Effector memory CD8-positive, alpha-beta T cell (primary cell): ENCODE data around the gene NOTCH1.

Source experiments
- ATAC-seq: fragments of 150-1000 bp; cut with Tn5 transposase; replicated peaks from 2 replicates; pipeline ENCODE4 v1.10.0; 2021; ENCODE audit warnings: mild to moderate bottlenecking, moderate library complexity
- DNase-seq, 3 experiments: peaks; one replicate each; pipeline ENCODE4 v3.0.0; 2021
- H3K27ac Mint-ChIP-seq, 2 donors: one replicate each; pipeline ENCODE4 v1.8.0; 2022; ENCODE audit warnings: mild to moderate bottlenecking in 2 of 2, mixed read lengths in 2 of 2, moderate library complexity in 2 of 2
- H3K27me3 Mint-ChIP-seq, 2 donors: one replicate each; pipeline ENCODE4 v1.8.0; 2022; ENCODE audit warnings: mixed read lengths in 2 of 2
- H3K36me3 Mint-ChIP-seq: one replicate; pipeline ENCODE4 v1.8.0; 2022; ENCODE audit warnings: mild to moderate bottlenecking, moderate library complexity, mixed read lengths; ENCODE audit not compliant: insufficient read depth
- H3K4me1 Mint-ChIP-seq, 2 donors: one replicate each; pipeline ENCODE4 v1.8.0; 2022; ENCODE audit warnings: low read depth in 2 of 2, mixed read lengths in 2 of 2
- H3K4me3 Mint-ChIP-seq, 2 donors: one replicate each; pipeline ENCODE4 v1.8.0; 2022; ENCODE audit warnings: mild to moderate bottlenecking in 2 of 2, mixed read lengths in 2 of 2, moderate library complexity in 2 of 2
- H3K9me3 Mint-ChIP-seq, 2 donors: one replicate each; pipeline ENCODE4 v1.8.0; 2022; ENCODE audit warnings: mixed read lengths in 2 of 2

The NOTCH1 gene

GRCh38 chr9:136511670-136512592, 33.9 kb downstream of the NOTCH1 start:
- Mint-ChIP-seq H3K36me3 (peaks cover 37% of the 10 kb centered on the region), H3K4me1 (no peaks in the 10 kb centered on the region), H3K4me3 (no peak overlapping the region), H3K27me3 (no peaks in the 10 kb centered on the region), H3K27ac (no peak overlapping the region), H3K9me3 (no peaks in the 10 kb centered on the region)
- no peak for ATAC-seq
- no peak for DNase-seq

- no peak for DNase-seq
- no peaks in the 10 kb centered on the region for H3K4me1 Mint-ChIP-seq
- no peak for ATAC-seq
- H3K27ac Mint-ChIP-seq, result no peak overlapping the region
- no peaks in the 10 kb centered on the region for H3K9me3 Mint-ChIP-seq
- no peak overlapping the region for H3K4me3 Mint-ChIP-seq
- H3K36me3 Mint-ChIP-seq, result peaks cover 36% of the 10 kb centered on the region
- no peaks in the 10 kb centered on the region for H3K27me3 Mint-ChIP-seq
These were observed 34.6 kb downstream of the NOTCH1 start for GRCh38 chr9:136511144-136511669.

GRCh38 chr9:136510561-136510960, 35.3 kb downstream of the NOTCH1 start:
- Mint-ChIP-seq H3K36me3 (peaks cover 40% of the 10 kb centered on the region), H3K4me3 (no peak overlapping the region), H3K27me3 (no peaks in the 10 kb centered on the region), H3K4me1 (no peaks in the 10 kb centered on the region), H3K9me3 (no peaks in the 10 kb centered on the region), H3K27ac (no peak overlapping the region)
- DNase-seq (no peak), ATAC-seq (no peak)

GRCh38 chr9:136509549-136509948, 36.3 kb downstream of the NOTCH1 start:
- no peak overlapping the region for H3K4me3 Mint-ChIP-seq
- peaks cover 35% of the 10 kb centered on the region for H3K36me3 Mint-ChIP-seq
- no peaks in the 10 kb centered on the region for H3K27me3 Mint-ChIP-seq
- DNase-seq (no peak), ATAC-seq (no peak)
- no peaks in the 10 kb centered on the region for H3K4me1 Mint-ChIP-seq
- H3K9me3 Mint-ChIP-seq, result no peaks in the 10 kb centered on the region
- H3K27ac Mint-ChIP-seq, result no peak overlapping the region

GRCh38 chr9:136508729-136509500, 36.9 kb downstream of the NOTCH1 start:
- no peaks in the 10 kb centered on the region for H3K4me1 Mint-ChIP-seq
- DNase-seq, result no peak
- no peaks in the 10 kb centered on the region for H3K27me3 Mint-ChIP-seq
- no peak overlapping the region for H3K27ac Mint-ChIP-seq
- ATAC-seq, result no peak
- no peak overlapping the region for H3K4me3 Mint-ChIP-seq
- H3K36me3 Mint-ChIP-seq, result peaks cover 39% of the 10 kb centered on the region
- H3K9me3 Mint-ChIP-seq, result no peaks in the 10 kb centered on the region

GRCh38 chr9:136507992-136508375, 37.9 kb downstream of the NOTCH1 start:
- no peaks in the 10 kb centered on the region for H3K4me1 Mint-ChIP-seq
- H3K4me3 Mint-ChIP-seq, result no peak overlapping the region
- no peaks in the 10 kb centered on the region for H3K27me3 Mint-ChIP-seq
- no peaks in the 10 kb centered on the region for H3K9me3 Mint-ChIP-seq
- ATAC-seq (no peak), DNase-seq (no peak)
- H3K27ac Mint-ChIP-seq, result peak overlapping the region in 1 of 2 donors; percentile 19
- H3K36me3 Mint-ChIP-seq, result peaks cover 42% of the 10 kb centered on the region

GRCh38 chr9:136507221-136507991, 38.4 kb downstream of the NOTCH1 start:
- H3K9me3 Mint-ChIP-seq, result no peaks in the 10 kb centered on the region
- peaks cover 45% of the 10 kb centered on the region for H3K36me3 Mint-ChIP-seq
- no peaks in the 10 kb centered on the region for H3K27me3 Mint-ChIP-seq
- ATAC-seq, result no peak
- peak overlapping the region in 1 of 2 donors; percentile 19 for H3K27ac Mint-ChIP-seq
- H3K4me1 Mint-ChIP-seq, result no peaks in the 10 kb centered on the region
- no peak for DNase-seq
- H3K4me3 Mint-ChIP-seq, result no peak overlapping the region

- no peak overlapping the region for H3K4me3 Mint-ChIP-seq
- no peaks in the 10 kb centered on the region for H3K9me3 Mint-ChIP-seq
- peaks cover 41% of the 10 kb centered on the region for H3K36me3 Mint-ChIP-seq
- no peak for DNase-seq
- no peaks in the 10 kb centered on the region for H3K27me3 Mint-ChIP-seq
- no peaks in the 10 kb centered on the region for H3K4me1 Mint-ChIP-seq
- ATAC-seq, result no peak
- H3K27ac Mint-ChIP-seq, result no peak overlapping the region
These were observed 39.4 kb downstream of the NOTCH1 start for GRCh38 chr9:136506425-136506824.

- no peak overlapping the region for H3K27ac Mint-ChIP-seq
- H3K4me1 Mint-ChIP-seq, result no peaks in the 10 kb centered on the region
- no peaks in the 10 kb centered on the region for H3K27me3 Mint-ChIP-seq
- DNase-seq (no peak), ATAC-seq (no peak)
- peaks cover 41% of the 10 kb centered on the region for H3K36me3 Mint-ChIP-seq
- no peak overlapping the region for H3K4me3 Mint-ChIP-seq
- H3K9me3 Mint-ChIP-seq, result no peaks in the 10 kb centered on the region
These were observed 40.1 kb downstream of the NOTCH1 start for GRCh38 chr9:136505406-136506403.

GRCh38 chr9:136504512-136505348, 41.1 kb downstream of the NOTCH1 start:
- no peaks in the 10 kb centered on the region for H3K4me1 Mint-ChIP-seq
- no peaks in the 10 kb centered on the region for H3K9me3 Mint-ChIP-seq

GRCh38 chr9:136502940-136503550, 42.8 kb downstream of the NOTCH1 start:
- Mint-ChIP-seq H3K4me1 (no peaks in the 10 kb centered on the region), H3K9me3 (no peaks in the 10 kb centered on the region), H3K27me3 (no peaks in the 10 kb centered on the region), H3K36me3 (peaks cover 51% of the 10 kb centered on the region), H3K4me3 (no peak overlapping the region), H3K27ac (no peak overlapping the region)
- DNase-seq, result no peak
- ATAC-seq, result no peak

More at GRCh38 chr9:136504512-136505348, 41.1 kb downstream of the NOTCH1 start:
- no peaks in the 10 kb centered on the region for H3K27me3 Mint-ChIP-seq
- H3K27ac Mint-ChIP-seq, result no peak overlapping the region
- H3K4me3 Mint-ChIP-seq, result no peak overlapping the region
- ATAC-seq (no peak), DNase-seq (no peak)
- peaks cover 48% of the 10 kb centered on the region for H3K36me3 Mint-ChIP-seq
